GM18520 (cell line): Measurements from ENCODE around the gene CLEC3A.
"Not testable (repeated sequence)": the region's sequence is repeated elsewhere in the genome, so short reads cannot be mapped to it uniquely, and the experiment has no call there.

Source experiments
- ATAC-seq: cut with Tn5 transposase; IDR thresholded peaks from one replicate; pipeline ENCODE4 v1.9.1; 2021; ENCODE audit not compliant: unreplicated experiment

CLEC3A gene

GRCh38 chr16:78028018-78028417 lies 5.7 kb downstream of the CLEC3A start:
- no peak for ATAC-seq

GRCh38 chr16:78034530-78034929 lies 12.2 kb downstream of the CLEC3A start:
- ATAC-seq, result no peak

- no peak for ATAC-seq
These were observed 12.7 kb downstream of the CLEC3A start for GRCh38 chr16:78035012-78035411.

DNA sequence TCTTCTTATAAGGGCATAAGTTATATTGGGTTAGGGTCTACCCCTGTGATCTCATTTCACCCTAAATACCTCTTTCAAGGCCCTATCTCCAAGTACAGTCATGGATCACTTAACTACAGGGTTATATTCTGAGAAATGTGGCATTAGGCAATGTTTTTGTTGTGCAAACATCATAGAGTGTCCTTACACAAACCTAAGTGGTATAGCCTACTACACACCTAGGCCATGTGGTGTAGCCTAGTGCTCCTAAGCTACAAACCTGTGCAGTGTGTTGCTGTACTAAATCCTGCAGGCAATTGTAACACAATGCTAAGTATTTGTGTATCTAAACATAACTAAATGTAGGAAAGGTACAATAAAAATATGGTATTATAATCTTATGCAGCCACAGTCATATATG lies 18.0 kb downstream of the CLEC3A start:
- no peak for ATAC-seq

DNA sequence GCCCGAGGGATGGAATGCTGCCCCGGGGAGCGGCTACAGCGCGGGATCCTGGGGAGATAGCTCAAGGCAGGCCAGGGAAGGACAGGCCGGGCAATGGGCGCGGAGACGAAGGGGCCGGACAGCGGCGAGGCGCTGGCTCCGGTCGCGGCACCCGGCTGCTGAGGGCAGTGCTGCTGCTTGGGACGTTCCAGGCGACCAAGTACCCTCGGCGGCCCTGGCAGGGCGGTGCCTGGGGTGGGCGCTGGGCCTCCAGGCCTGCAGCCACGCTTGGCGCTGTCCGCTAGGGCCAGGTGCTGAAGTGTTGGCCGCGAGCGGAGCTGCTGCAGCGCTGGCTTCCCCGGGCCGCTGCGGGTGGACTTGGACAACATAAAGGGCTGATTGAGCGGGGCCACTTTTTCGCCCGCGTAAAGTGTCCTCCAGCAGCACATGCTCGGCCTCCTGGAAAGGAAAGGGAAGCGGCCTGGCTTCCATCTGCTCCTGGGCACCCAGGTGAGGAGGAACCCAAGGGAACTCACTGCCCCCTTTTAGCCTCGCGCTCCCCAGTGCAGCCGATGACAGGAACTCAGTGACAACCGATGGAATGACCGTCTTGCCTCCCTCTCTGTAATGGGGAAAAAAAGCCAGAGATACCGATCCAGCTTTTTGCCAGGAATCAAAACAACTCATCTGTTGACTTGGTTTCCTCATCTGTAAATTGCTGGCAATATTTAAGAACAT lies 23.7 kb downstream of the CLEC3A start:
- ATAC-seq, result no peak

DNA sequence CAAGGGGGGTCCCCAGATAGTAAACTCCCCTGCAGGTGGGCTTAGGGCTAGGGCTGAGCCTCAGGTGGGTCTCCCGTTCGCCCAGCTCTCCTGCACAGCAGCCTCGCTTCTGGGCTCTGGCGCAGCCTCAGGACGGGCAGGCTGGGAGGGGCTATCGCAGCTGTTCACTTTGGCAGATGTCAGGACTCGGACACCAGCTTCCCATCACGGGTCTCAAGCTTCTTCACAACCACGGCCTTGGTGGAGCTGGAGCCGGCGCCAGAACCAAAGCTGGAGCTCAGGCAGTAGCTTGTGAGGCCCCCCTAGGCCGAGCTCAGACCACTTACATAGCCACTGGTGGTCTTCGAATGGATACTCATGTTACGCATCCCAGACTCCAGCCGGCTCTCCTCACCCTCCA lies 26.0 kb downstream of the CLEC3A start:
- no peak for ATAC-seq

DNA sequence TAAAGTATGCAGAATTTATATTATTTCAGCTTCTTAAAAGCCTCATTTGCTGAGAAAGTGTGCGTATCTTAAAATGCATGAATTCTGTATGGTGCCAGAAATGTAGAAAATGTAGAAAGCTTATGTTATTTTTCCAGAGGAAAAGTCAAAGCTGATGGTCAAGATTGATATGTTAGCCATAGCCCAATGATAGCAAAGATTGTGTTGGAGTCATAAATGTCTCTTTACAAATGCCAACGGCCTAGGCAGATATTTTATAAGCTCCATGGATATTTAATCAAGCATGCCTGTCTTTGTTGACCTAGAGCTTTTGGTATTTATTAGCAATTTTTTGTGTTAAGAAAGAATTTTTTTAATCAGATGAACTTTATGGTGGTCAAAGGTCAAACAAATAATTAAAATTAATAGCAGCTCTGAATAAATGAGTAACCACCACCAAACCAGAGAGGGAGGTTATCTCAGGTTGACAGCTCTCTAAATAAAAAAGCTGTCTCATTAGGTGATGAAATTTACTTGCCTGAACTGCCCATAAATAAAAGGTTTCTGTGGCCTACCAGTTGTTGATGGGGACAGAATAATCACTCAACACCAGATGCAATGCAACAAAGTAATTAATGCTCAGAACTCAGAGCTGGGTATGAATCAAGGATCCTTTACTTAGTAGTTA lies 28.5 kb downstream of the CLEC3A start:
- ATAC-seq, result no peak

- ATAC-seq, result no peak
These were observed 35.6 kb downstream of the CLEC3A start for GRCh38 chr16:78057803-78058564.

DNA sequence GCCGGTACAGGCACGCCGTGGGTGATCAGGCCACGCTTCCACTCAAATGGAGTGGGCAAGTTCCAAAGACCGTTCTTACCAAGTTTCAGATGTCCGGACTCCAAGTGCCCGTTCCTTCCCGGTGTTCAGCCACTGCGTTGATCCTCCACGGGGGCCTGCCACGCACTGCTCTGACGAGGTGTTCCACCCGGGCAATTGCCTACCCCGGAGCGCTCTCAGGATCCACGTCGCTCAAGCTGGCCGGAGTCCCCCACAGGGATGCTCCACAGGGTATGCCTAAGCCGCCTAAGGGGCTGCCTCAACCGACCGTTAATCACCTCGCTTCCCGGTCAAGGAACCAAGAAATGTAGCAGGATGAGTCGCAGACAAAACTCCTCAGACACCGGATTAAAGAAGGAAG lies 37.5 kb downstream of the CLEC3A start:
- not testable (repeated sequence) for ATAC-seq

DNA sequence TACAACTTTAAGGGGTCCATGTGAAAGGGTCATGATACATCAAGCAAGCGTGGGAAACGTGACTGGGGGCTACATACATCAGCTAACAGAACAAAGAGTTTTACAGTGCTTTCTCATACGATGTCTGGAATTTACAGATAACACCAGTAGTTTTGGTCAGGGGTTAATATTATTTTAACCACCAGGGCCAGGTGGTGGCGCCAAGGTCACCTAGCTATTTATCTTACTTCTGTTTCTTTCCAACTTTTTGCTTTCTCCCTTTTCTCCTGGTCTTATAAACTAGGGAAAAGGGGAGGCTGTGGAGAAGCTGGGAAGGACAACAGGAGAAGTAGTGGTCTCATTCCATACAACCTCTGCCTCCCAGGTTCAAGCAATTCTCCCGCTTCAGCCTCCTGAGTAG lies 37.9 kb downstream of the CLEC3A start:
- no peak for ATAC-seq

- ATAC-seq, result no peak
These were observed 38.5 kb downstream of the CLEC3A start for GRCh38 chr16:78060809-78061208.

GRCh38 chr16:78065319-78065718 lies 43.0 kb downstream of the CLEC3A start:
- ATAC-seq, result no peak

GRCh38 chr16:78069913-78070312 lies 47.6 kb downstream of the CLEC3A start:
- ATAC-seq, result no peak

- no peak for ATAC-seq
These were observed 49.9 kb downstream of the CLEC3A start for GRCh38 chr16:78072275-78072674.

DNA sequence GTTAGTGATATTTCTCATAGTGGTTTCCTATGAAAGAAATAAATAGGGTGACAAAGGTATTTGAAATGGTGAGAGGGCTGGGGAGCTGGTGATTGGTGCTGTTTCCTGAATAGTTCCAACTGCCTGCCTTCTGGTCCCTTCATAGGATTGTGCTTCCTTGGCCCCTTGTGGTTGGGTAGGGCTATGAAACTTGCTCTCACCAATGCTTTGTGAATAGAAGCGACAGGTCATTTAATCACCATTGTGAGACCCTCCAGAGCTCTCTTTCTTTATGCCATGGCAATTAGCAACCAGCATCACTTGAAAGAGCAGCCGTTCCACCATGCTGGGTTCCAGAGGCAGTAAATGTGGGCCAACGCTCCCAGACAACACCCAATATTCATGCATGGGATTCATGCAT lies 53.5 kb downstream of the CLEC3A start:
- no peak for ATAC-seq

GRCh38 chr16:78081341-78081740 lies 59.0 kb downstream of the CLEC3A start:
- ATAC-seq, result no peak
